H7 (cell line): Measurements from ENCODE around the gene FMN1. TPM values are rescaled to one million over a fixed set of nuclear protein-coding genes. Genes with fewer than 3 reads are reported as not detected.

Experiments
- DNase-seq: peaks from one replicate; pipeline ENCODE4 v3.0.0; 2012
- H3K27me3 ChIP-seq: 2 replicates; pipeline ENCODE4 v1.6.0; 2011; ENCODE audit warnings: mild to moderate bottlenecking, low read length; ENCODE audit not compliant: control insufficient read depth, insufficient read depth
- H3K36me3 ChIP-seq: replicated peaks from 2 replicates; pipeline ENCODE4 v1.5.1; 2011; ENCODE audit warnings: low read length; ENCODE audit not compliant: control insufficient read depth, insufficient read depth
- H3K4me3 ChIP-seq: 2 replicates; pipeline ENCODE4 v1.5.1; 2011; ENCODE audit warnings: low read depth, mild to moderate bottlenecking, control low read depth, low read length, moderate library complexity; ENCODE audit not compliant: insufficient read depth
- total RNA-seq: library from RNA; depleted of rRNA; stranded (reverse); fragments of >200 nt; shearing (Covaris generic); gene quantifications from 2 replicates; pipeline ENCODE4 v1.2.3, GENCODE V29; 2014

Gene FMN1
- total RNA-seq, 1 experiment from 2014 or later, result 1.7 TPM

DNA sequence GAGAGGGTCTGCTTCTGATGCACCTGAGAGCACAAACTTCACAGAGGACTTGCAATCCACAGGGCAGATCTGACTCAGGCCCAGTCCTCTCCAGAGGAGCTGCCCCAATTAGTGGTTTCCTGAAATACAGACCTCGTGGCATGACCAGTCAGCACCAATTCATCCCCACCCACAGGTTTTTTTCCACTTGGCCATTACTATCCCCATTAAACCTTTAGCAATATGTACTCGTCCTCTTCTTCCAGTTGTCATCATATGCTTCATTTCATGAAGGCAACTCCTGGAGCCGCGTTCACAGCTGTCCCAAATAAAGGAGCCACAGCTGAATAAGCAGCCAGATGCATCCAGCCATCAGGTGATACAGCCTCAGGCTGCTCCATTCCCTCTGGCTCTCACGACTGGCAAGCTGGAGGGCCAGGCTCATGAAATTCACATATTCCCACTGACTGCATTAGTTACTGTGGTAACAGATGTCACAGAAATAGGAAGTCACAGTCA is 163.1 kb downstream of the FMN1 start:
- no peak overlapping the region for H3K4me3 ChIP-seq
- DNase-seq, result no peak
- no peaks in the 10 kb centered on the region for H3K27me3 ChIP-seq
- H3K36me3 ChIP-seq, result no peaks in the 10 kb centered on the region

DNA sequence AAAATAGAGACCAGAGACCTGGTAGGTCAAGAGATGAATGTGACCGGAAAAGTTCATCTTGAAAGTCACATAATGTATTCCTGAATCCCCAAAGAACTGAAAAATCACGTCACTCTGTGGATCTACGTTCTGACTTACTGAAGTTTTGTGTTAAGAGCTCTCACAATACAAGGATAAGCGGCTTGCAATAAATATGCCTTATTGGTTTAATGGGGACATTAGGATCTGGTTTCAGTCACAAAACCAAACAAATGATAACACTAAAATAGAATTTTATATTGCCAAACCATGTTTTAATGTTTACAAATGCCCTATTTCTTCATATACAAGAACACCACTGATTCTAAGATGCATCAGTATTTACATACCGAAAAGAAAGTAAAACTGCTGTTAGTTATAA is 164.2 kb downstream of the FMN1 start:
- DNase-seq, result no peak
- Histone ChIP-seq H3K4me3 (no peak overlapping the region), H3K36me3 (no peaks in the 10 kb centered on the region), H3K27me3 (no peaks in the 10 kb centered on the region)

DNA sequence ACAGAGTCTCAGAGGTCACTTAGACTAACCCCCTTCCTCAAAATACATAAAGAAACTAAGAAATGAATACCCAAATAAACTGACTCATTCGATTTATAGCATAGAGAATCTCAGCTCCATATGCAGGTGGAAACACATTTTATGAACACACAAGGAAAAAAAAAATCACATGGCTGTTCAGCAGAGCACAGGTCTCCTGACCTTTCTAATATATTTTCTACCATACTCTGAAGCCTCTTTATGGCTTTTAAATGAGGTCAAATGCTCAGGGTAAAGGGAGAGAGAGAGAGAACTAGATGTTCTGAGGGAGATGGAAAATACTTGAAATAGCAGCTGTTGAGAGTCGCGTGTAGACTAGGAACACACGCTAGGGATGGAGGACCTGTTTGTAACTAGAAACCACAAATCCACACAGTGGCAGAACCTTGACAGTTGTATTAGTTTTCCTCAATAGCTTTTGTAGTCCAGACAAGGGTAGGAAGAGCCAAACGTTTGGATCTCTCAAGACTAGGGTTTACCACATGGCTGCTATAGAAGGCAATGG is 165.3 kb downstream of the FMN1 start:
- no peak for DNase-seq
- no peaks in the 10 kb centered on the region for H3K27me3 ChIP-seq
- H3K4me3 ChIP-seq, result no peak overlapping the region
- no peaks in the 10 kb centered on the region for H3K36me3 ChIP-seq

DNA sequence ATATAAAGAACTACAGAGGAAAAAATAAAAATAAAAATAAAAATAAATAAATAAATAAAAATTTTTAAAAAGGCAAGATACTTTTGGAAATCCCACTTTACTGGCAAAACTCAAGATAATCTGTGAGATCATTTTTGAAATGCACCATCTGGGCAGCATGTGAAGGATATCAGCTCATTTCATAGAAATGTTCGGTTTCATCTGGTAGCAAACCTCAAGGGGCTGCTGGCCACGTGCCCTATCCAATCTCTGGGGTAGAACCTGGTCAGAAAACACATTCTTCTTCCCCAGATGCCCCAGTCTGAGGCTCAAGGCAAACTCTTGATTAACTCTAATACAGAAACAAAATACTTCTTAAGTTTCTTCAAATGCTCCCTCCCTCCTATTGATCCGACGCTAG is 166.0 kb downstream of the FMN1 start:
- Histone ChIP-seq H3K27me3 (no peaks in the 10 kb centered on the region), H3K4me3 (no peak overlapping the region), H3K36me3 (no peaks in the 10 kb centered on the region)
- DNase-seq, result no peak

DNA sequence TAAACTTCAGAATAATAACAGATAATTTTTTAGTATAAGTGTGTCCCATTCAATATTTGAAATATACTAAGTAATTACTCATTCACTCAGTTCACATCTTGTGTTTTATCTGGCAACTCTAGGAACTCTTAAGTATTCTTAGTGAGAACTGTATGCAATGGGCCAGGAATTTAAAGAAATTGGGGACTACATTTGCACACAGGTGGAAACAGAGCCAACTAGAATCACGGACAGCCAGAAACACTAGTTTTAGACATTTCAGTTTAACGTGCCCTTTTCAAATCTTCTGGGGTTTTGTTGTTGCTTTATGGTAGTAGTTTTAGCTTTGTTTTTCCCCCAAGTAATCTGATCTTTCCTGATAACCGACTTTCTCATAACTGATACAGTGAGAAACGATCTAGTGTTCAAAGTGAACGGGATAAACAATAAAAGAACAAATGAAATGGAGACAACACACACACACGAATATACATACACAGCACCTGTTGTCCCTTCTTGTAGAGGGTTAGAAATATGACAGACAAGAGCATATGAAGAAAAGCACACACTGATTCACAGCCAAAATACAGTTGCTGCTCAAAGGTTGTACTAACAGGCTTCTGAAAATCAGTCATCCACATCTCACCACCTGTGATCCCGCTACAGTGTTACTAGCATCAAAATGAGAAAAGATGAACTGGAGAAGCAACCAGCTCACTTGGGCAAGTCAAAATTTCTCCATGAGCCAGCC is 167.0 kb downstream of the FMN1 start:
- no peak for DNase-seq
- Histone ChIP-seq H3K27me3 (no peaks in the 10 kb centered on the region), H3K4me3 (no peak overlapping the region), H3K36me3 (no peaks in the 10 kb centered on the region)

DNA sequence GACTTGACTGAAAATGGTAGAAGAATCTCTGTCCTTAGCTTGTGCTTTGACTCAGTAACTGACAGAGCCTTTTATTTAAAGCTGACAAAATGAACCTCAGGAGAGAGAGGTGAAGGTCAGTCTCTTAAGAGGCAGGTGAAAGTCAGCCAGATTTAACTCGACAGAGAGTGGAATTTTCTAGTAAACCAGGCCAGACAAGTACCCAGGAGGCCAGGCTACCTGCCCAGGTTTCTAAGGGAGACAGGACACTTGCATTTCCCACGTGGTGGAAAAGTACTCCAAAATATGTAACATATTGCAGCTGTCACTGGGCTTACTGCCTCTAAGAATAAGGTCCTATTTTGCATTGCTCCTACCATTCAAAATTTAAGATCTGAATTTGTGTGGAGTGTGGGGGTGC is 167.9 kb downstream of the FMN1 start:
- no peak for DNase-seq
- Histone ChIP-seq H3K27me3 (no peaks in the 10 kb centered on the region), H3K36me3 (no peaks in the 10 kb centered on the region), H3K4me3 (no peak overlapping the region)

DNA sequence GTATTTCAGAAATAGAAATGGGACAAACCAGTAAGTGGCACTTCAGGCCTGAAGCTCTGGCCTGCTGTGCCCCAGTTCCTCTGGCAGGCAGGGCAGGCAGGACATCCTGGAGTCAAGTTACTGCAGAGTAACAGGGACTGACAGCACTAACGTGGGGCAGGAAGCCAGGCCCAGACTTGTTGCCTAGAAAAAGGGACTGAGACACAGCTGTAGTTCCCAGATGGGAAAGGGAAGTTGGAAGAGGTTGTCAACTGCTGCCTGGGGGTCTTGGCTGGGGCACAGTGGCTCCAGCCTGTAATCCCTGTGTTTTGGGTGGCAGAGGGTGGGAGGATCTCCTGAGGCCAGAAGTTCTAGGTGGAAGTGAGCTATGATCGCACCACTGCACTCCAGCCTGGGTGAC is 171.9 kb downstream of the FMN1 start:
- Histone ChIP-seq H3K4me3 (no peak overlapping the region), H3K27me3 (no peaks in the 10 kb centered on the region), H3K36me3 (no peaks in the 10 kb centered on the region)
- DNase-seq, result peak; percentile 43

DNA sequence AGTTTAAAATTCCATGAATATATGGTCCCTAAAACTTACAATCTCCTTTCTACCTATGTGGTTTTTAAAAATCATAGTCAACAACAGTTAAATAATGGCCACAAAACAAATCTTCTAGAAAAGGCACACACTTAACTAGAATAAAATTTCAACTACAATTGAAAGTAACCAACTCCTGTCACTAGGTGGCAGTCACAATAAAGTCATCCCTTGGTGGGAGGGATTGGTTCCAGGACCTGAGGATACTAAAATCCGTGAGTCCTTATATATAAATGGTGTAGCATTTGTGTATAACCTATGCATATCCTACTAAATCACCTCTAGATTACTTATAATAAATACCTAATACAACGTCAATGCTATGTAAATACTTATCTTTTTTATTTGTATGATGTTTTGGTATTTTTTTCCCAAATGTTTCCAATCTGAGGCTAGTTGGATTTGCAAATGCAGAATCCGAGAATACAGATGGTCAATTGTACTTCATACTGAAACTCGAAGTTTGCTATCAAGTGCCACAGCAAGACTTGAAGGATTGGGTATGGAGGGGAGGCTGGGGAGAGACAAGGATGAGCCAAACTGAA is 172.6 kb downstream of the FMN1 start:
- peak; percentile 71 for DNase-seq
- H3K27me3 ChIP-seq, result no peaks in the 10 kb centered on the region

DNA sequence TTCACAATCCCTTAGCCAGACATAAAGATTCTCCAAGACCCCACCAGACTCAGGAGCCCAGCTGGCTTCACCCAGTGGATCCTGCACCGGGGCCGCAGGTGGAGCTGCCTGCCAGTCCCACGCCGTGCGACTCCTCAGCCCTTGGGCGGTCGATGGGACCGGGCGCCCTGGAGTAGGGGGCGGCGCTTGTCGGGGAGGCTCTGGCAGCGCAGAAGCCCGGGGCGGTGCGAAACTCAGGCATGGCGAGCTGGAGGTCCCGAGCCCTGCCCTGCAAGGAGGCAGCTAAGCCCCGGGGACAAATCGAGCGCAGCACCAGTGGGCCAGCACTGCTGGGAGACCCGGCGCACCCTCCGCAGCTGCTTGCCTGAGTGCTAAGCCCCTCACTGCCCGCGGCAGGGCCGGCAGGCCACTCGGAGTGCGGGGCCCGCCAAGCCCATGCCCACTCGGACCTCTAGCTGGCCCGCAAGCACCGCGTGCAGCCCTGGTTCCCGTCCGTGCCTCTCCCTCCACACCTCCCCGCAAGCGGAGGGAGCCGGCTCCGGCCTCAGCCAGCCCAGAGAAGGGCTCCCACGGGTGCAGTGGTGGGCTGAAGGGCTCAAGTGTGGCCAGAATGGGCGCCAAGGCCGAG is 175.0 kb downstream of the FMN1 start:
- Histone ChIP-seq H3K36me3 (no peaks in the 10 kb centered on the region), H3K4me3 (no peak overlapping the region), H3K27me3 (no peaks in the 10 kb centered on the region)
- no peak for DNase-seq

More for the DNA sequence above, 172.6 kb downstream of the FMN1 start:
- Histone ChIP-seq H3K4me3 (no peak overlapping the region), H3K36me3 (no peaks in the 10 kb centered on the region)

DNA sequence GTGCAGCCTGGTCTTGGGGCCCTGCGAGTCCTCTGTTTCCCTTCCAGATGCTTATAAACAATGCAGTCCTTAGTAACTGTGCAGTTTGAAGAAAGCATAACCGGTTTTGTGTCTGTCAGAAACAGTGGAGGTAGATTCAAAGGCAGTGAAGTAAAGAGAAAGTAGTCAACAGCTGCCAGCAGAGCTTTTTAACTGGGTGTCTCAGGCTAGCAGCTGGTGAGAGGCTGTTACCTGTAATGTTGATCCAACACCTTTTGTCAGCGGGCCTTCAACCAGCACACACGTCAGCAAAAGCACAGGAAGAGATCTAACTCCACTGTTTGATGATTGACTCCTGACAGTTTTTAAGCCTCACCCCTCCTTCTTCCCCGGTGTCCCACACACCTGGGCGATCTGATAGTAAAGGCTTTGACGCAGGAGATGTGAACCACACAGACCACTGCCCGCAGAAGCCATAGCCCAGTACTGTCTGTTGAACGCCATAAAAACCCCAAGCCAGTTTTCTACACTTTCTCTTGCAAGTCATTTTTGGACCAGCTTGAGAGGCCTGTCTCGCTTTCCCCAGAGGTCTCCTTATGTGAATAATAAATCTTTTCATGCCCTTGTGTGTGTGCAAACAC is 178.0 kb downstream of the FMN1 start:
- Histone ChIP-seq H3K27me3 (no peaks in the 10 kb centered on the region), H3K4me3 (no peak overlapping the region), H3K36me3 (no peaks in the 10 kb centered on the region)
- no peak for DNase-seq

DNA sequence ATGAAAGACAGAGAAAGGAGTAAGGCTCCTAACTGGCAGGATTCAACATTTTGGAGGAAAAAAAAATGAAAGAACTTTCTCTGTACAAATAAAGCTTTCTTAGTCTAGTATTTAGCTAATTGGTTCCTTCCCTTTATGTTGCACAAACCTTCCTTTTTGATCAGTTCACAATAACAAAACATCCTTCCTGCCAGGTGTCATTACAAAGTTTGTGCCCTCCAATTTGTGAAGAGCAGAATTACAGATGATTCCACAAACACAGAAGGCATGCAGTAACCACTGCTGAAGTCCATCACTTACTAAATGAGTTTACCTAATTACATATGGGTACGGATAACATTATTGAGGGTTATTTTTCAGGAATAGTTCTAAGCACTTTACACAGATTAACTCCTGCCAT is 179.9 kb downstream of the FMN1 start:
- Histone ChIP-seq H3K4me3 (no peak overlapping the region), H3K27me3 (no peaks in the 10 kb centered on the region), H3K36me3 (no peaks in the 10 kb centered on the region)
- DNase-seq, result no peak

DNA sequence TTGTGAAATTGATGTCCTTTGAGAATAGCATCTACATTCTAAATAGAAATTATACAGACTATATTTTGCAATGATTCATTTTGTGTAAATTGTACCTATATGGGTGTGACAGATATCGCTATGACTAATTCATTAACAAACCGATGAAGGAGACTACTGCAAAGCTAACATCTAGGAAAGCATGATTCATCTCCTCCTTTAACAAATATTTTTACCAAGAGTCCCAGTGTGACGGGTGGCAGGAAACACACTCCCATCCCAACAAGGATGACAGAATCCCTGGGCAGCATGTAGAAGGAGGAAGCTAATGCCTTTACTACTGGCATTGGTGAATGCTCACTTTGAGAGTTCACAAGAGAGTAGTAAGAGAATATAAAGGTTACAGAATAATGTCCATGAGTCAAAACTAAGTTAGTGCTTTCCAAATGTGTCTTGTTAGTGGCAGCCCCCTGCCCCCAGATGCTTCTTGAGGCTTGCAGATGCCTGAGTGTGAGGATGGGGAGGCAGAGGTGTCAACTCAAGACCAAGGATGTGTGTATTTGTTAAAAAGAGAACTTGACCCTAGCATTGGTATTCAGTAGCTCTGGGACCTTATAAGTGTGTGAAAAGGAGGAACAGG is 180.6 kb downstream of the FMN1 start:
- no peaks in the 10 kb centered on the region for H3K27me3 ChIP-seq
- DNase-seq, result no peak
- no peaks in the 10 kb centered on the region for H3K36me3 ChIP-seq
- no peak overlapping the region for H3K4me3 ChIP-seq

DNA sequence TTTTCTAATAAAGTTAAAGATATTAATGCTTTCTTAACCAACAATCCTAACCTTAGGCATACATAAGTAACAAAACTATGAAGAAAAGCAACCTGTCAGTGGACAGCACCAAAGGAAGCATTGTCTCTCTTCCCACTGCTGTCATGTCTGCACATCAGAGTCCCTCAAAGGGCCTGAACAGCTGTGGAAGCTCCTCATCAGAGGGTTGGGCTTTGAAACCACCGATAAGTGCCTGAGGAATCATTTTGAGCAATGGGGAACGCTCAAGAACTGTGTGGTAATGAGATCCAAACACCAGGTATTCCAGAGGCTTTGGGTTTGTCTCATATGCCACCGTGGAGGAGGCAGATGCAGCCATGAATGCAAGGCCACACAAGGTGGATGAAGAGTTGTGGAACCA is 182.5 kb downstream of the FMN1 start:
- no peak overlapping the region for H3K4me3 ChIP-seq
- no peaks in the 10 kb centered on the region for H3K27me3 ChIP-seq
- H3K36me3 ChIP-seq, result no peaks in the 10 kb centered on the region
- no peak for DNase-seq

DNA sequence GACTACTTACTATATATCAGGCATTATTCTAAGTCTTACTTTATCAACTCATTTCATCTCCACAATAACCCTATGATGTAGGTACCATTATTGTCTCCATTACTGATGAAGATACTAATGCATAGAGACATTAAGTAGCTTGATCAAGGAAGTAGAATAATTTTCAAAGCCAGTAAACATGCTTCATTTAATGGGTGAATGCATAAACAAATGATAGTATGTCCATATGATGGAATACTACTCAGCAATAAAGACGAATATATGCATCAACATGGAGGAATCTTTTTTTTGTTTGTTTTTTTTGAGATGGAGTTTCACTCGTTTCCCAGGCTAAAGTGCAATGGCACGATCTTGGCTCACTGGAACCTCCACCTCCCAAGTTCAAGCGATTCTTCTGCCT is 184.9 kb downstream of the FMN1 start:
- H3K36me3 ChIP-seq, result no peaks in the 10 kb centered on the region
- H3K4me3 ChIP-seq, result no peak overlapping the region
- no peak for DNase-seq
- H3K27me3 ChIP-seq, result no peaks in the 10 kb centered on the region
